Keratinocyte (primary cell): ENCODE data around the gene VSNL1.

Source experiments
- EZH2 ChIP-seq: IDR thresholded peaks from one replicate; pipeline ENCODE4 v1.6.1; 2012; ENCODE audit warnings: inconsistent platforms, mild to moderate bottlenecking, low read length, moderate library complexity
- TF ChIP-seq, protein P1 (sequence below), 3 experiments: IDR thresholded peaks in 1 of 3; conservative IDR thresholded peaks in 1 of 3; optimal IDR thresholded peaks in 1 of 3; 2 replicates in 2 of 3; 3 replicates in 1 of 3; pipeline versions ENCODE3 to v1.5.1; 2011; ENCODE audit warnings: low read length in 3 of 3, mild to moderate bottlenecking in 3 of 3, moderate library complexity in 2 of 3, control low read depth in 1 of 3, inconsistent platforms in 1 of 3; ENCODE audit not compliant: insufficient read depth in 2 of 3; ENCODE audit errors: extremely low read depth in 1 of 3

DNA sequence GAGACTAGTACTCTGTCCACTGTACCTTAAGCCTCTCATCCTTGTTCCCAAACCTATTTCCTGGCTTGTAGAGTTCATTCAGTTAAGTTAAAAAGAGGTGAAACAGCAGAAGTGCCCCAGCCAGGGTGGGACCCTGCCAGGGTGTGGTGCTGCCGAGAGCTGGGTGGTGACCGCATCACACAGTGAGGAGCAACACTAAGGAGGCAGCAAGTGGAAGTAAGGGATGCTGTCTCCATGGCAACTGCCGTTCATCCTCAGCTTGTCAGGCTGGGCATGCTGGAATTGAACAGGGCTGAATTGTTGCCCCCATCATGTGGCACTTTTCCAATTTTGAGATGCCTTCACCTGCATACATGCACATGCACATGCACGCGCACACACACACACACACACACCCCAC lies 77.0 kb downstream of the VSNL1 start:
- TF ChIP-seq, protein P1, sequence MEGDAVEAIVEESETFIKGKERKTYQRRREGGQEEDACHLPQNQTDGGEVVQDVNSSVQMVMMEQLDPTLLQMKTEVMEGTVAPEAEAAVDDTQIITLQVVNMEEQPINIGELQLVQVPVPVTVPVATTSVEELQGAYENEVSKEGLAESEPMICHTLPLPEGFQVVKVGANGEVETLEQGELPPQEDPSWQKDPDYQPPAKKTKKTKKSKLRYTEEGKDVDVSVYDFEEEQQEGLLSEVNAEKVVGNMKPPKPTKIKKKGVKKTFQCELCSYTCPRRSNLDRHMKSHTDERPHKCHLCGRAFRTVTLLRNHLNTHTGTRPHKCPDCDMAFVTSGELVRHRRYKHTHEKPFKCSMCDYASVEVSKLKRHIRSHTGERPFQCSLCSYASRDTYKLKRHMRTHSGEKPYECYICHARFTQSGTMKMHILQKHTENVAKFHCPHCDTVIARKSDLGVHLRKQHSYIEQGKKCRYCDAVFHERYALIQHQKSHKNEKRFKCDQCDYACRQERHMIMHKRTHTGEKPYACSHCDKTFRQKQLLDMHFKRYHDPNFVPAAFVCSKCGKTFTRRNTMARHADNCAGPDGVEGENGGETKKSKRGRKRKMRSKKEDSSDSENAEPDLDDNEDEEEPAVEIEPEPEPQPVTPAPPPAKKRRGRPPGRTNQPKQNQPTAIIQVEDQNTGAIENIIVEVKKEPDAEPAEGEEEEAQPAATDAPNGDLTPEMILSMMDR (optimal IDR thresholded peaks at IDR 0.05 in 1 of 3, IDR thresholded peaks at IDR 0.05 in 1 of 3, conservative IDR thresholded peaks at IDR 0.05 in 1 of 3; ENCODE audit: extremely low read depth in 1 of 3, insufficient read depth in 2 of 3, low read length in 3 of 3): no peak
- no peak for TF ChIP-seq EZH2
